Duodenal mucosa (tissue), 2 donors: ENCODE measurements around the gene SKIC8.

ENCODE experiments used
- H3K27ac ChIP-seq: one replicate; pipeline ENCODE4 v1.7.0; 2013; ENCODE audit warnings: low read depth, low read length
- H3K27me3 ChIP-seq, 2 donors: one replicate each; pipeline ENCODE4 v1.7.0; 2013; ENCODE audit warnings: low read length in 2 of 2, control low read depth in 1 of 2; ENCODE audit not compliant: insufficient read depth in 2 of 2, control insufficient read depth in 1 of 2
- H3K36me3 ChIP-seq, 2 donors: one replicate each; pipeline ENCODE4 v1.7.0; 2013; ENCODE audit warnings: low read length in 2 of 2, control low read depth in 1 of 2; ENCODE audit not compliant: insufficient read depth in 2 of 2, control insufficient read depth in 1 of 2
- H3K4me1 ChIP-seq, 2 donors: one replicate each; pipeline ENCODE4 v1.7.0; 2013; ENCODE audit warnings: low read length in 2 of 2, control low read depth in 1 of 2; ENCODE audit not compliant: insufficient read depth in 2 of 2, control insufficient read depth in 1 of 2
- H3K4me3 ChIP-seq, 2 donors: one replicate each; pipeline ENCODE4 v1.7.0; 2013; ENCODE audit warnings: low read length in 2 of 2, low read depth in 1 of 2
- H3K9ac ChIP-seq, 2 donors: one replicate each; pipeline ENCODE4 v1.7.0; 2013; ENCODE audit warnings: low read length in 2 of 2, low read depth in 1 of 2
- H3K9me3 ChIP-seq, 2 donors: one replicate each; pipeline ENCODE4 v1.7.0; 2013; ENCODE audit warnings: low read length in 2 of 2, control low read depth in 1 of 2; ENCODE audit not compliant: control insufficient read depth in 1 of 2

Gene SKIC8

GRCh38 chr15:78321786-78322185 lies 22.4 kb upstream of the SKIC8 start:
- no peak overlapping the region for H3K27ac ChIP-seq

GRCh38 chr15:78321041-78321570 lies 21.7 kb upstream of the SKIC8 start:
- no peaks in the 10 kb centered on the region for H3K36me3 ChIP-seq
- no peaks in the 10 kb centered on the region for H3K9me3 ChIP-seq
- H3K4me1 ChIP-seq = peaks cover 6 to 13% of the 10 kb centered on the region in 2 donors
- no peak overlapping the region for H3K9ac ChIP-seq
- no peak overlapping the region for H3K27ac ChIP-seq
- H3K4me3 ChIP-seq = no peak overlapping the region
- no peaks in the 10 kb centered on the region for H3K27me3 ChIP-seq

More at GRCh38 chr15:78321786-78322185, 22.4 kb upstream of the SKIC8 start:
- Histone ChIP-seq H3K4me1 (peaks cover 0 to 7% of the 10 kb centered on the region in 2 donors), H3K27me3 (no peaks in the 10 kb centered on the region), H3K36me3 (no peaks in the 10 kb centered on the region), H3K9ac (no peak overlapping the region), H3K4me3 (no peak overlapping the region), H3K9me3 (no peaks in the 10 kb centered on the region)

GRCh38 chr15:78320183-78320582 lies 20.8 kb upstream of the SKIC8 start:
- Histone ChIP-seq H3K36me3 (no peaks in the 10 kb centered on the region), H3K9me3 (no peaks in the 10 kb centered on the region), H3K27ac (no peak overlapping the region), H3K27me3 (no peaks in the 10 kb centered on the region), H3K9ac (no peak overlapping the region), H3K4me1 (peaks cover 12 to 19% of the 10 kb centered on the region in 2 donors), H3K4me3 (no peak overlapping the region)

GRCh38 chr15:78319588-78319987 lies 20.2 kb upstream of the SKIC8 start:
- Histone ChIP-seq H3K4me3 (no peak overlapping the region), H3K27me3 (no peaks in the 10 kb centered on the region), H3K27ac (no peak overlapping the region), H3K9me3 (no peaks in the 10 kb centered on the region), H3K9ac (no peak overlapping the region), H3K4me1 (peaks cover 12 to 19% of the 10 kb centered on the region in 2 donors), H3K36me3 (no peaks in the 10 kb centered on the region)

- Histone ChIP-seq H3K4me1 (peaks cover 12 to 19% of the 10 kb centered on the region in 2 donors), H3K36me3 (no peaks in the 10 kb centered on the region), H3K9me3 (no peaks in the 10 kb centered on the region), H3K27ac (peak overlapping the region; percentile 76), H3K9ac (peak overlapping the region; percentile 47 to 60), H3K27me3 (no peaks in the 10 kb centered on the region), H3K4me3 (peak overlapping the region in 1 of 2 donors; percentile 36)
Measured at GRCh38 chr15:78317145-78317836, 17.9 kb upstream of the SKIC8 start.

GRCh38 chr15:78316283-78317083 lies 17.1 kb upstream of the SKIC8 start:
- Histone ChIP-seq H3K27me3 (no peaks in the 10 kb centered on the region), H3K36me3 (no peaks in the 10 kb centered on the region), H3K27ac (peak overlapping the region; percentile 76), H3K9me3 (no peaks in the 10 kb centered on the region), H3K4me3 (peak overlapping the region in 1 of 2 donors; percentile 9), H3K4me1 (peaks cover 15 to 19% of the 10 kb centered on the region in 2 donors), H3K9ac (peak overlapping the region; percentile 48 to 60)

GRCh38 chr15:78315686-78316282 lies 16.4 kb upstream of the SKIC8 start:
- H3K4me1 ChIP-seq = peaks cover 19 to 21% of the 10 kb centered on the region in 2 donors
- H3K9ac ChIP-seq = peak overlapping the region; percentile 35 to 48
- no peaks in the 10 kb centered on the region for H3K36me3 ChIP-seq
- no peaks in the 10 kb centered on the region for H3K9me3 ChIP-seq
- no peak overlapping the region for H3K27ac ChIP-seq
- H3K27me3 ChIP-seq = no peaks in the 10 kb centered on the region
- no peak overlapping the region for H3K4me3 ChIP-seq

- H3K27ac ChIP-seq = no peak overlapping the region
- H3K27me3 ChIP-seq = no peaks in the 10 kb centered on the region
- H3K9me3 ChIP-seq = no peaks in the 10 kb centered on the region
- no peaks in the 10 kb centered on the region for H3K36me3 ChIP-seq
- H3K4me1 ChIP-seq = peaks cover 19 to 21% of the 10 kb centered on the region in 2 donors
- H3K9ac ChIP-seq = no peak overlapping the region
- H3K4me3 ChIP-seq = no peak overlapping the region
Measured at GRCh38 chr15:78314181-78314581, 14.8 kb upstream of the SKIC8 start.

- Histone ChIP-seq H3K4me3 (no peak overlapping the region), H3K9me3 (no peaks in the 10 kb centered on the region), H3K27ac (no peak overlapping the region), H3K36me3 (no peaks in the 10 kb centered on the region), H3K4me1 (peaks cover 22 to 23% of the 10 kb centered on the region in 2 donors), H3K9ac (no peak overlapping the region), H3K27me3 (peaks cover 0 to 3% of the 10 kb centered on the region in 2 donors)
Measured at GRCh38 chr15:78313383-78313782, 14.0 kb upstream of the SKIC8 start.

GRCh38 chr15:78312957-78313356 lies 13.5 kb upstream of the SKIC8 start:
- Histone ChIP-seq H3K36me3 (no peaks in the 10 kb centered on the region), H3K27me3 (peaks cover 0 to 5% of the 10 kb centered on the region in 2 donors), H3K9ac (no peak overlapping the region)

More at GRCh38 chr15:78312957-78313356, 13.5 kb upstream of the SKIC8 start:
- Histone ChIP-seq H3K4me1 (peaks cover 25% of the 10 kb centered on the region in 2 donors), H3K9me3 (no peaks in the 10 kb centered on the region), H3K27ac (no peak overlapping the region), H3K4me3 (no peak overlapping the region)
